Activated CD8-positive, alpha-beta memory T cell treated with anti-CD3 and anti-CD28 coated beads, Interleukin-2, amount 50 U/mL, for 48 hours (primary cell): ENCODE measurements around the gene CSAG2.
"Not testable (repeated sequence)": the region's sequence is repeated elsewhere in the genome, so short reads cannot be mapped to it uniquely, and the experiment has no call there.

Source experiments
- DNase-seq: peaks from one replicate; pipeline ENCODE4 v3.0.0-alpha.2; 2020

Gene CSAG2, protein sequence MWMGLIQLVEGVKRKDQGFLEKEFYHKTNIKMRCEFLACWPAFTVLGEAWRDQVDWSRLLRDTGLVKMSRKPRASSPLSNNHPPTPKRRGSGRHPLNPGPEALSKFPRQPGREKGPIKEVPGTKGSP

DNA sequence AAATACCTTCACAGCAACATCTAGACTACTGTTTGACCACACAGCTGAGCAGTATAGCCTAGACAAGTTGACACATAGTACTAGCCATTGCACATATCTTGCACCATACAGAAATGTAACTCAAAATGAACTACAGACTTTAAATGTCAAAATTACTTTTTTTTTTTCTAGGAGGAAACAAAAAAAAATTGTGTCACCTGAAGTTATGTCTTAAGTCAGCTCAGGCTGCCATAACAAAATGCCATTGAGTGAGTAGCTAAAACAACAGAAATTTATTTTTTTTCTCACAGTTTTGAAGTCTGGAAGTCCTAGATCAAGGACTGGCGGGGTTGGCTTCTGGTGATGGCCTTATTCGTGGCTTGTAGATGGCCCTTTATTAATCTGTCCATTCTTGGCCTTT lies at the start of gene CSAG2:
Gene CSAG2 (minus strand): TSS at position 101 of the 400 bp plus-strand sequence. CDS start 161 bp downstream, outside the sequence.
- DNase-seq = not testable (repeated sequence)

DNA sequence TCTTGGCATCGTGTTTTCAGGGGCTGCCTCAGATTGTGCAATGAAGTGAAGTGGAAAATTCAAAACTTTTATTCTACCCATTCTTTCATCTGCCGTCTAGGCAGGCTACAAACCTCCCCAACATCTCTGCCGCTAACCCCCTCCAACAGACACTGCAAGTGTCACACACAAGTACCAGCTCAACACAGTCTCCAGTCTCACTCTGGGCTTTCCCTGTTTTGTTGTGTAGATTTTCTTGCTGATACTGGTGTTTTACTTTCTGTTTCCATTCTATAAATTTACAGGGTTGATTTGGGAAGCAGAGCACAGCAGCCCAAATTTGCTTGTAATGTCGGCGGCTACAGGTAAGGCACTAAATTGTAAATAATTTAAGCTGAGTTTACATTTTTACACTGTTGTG lies 45.8 kb upstream of the CSAG2 start:
- DNase-seq = not testable (repeated sequence)

DNA sequence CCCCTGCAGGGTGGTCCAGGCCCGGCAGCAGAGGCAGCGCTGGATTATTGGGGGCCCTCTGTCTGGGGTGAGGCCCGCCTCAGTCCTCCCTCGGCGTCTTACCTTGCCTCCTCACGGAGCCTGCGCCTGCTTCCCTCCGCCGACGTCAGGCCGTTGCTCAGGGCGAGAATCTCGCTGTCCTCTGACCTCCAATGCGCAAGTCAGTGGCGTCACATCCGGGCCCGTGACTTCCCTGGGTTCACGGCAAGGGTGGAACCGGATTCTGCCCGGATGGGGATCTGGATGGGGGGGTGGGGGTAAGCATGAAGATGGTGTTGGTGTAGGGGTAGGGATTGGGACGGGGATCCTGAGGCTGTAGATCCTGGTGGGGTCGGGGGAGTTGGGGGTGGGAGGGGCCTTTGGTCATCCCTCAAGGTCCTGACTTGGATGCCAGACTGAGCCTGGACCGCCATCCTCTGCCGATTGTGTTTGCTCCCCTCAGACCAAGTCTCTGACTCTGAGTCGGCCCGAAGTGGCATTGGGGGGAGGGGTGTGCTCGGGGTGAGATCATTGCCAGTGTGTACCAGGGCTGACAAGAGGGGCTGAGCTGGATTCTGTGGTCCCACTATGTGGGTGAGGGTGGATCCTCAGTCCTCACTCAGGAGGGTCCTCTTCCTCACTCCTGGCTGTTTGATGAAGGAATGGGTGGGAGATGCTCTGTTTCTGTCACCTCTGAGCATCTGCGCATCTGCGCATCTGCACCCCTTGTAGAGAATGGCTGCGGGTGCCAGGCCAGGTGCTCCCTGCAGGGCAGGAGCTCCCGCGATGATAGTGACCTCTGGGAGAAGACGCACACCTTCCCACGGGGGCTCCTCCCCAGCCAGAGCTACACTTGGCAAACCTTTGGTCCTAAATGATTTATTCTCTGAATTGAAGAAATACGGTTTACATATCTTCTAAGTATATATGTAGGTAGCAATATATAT lies 44.9 kb upstream of the CSAG2 start, which contains the start of gene MAGEA2:
Gene MAGEA2 (minus strand): TSS at position 157 of the 965 bp plus-strand sequence. CDS start 2,479 bp downstream, outside the sequence.
- not testable (repeated sequence) for DNase-seq

DNA sequence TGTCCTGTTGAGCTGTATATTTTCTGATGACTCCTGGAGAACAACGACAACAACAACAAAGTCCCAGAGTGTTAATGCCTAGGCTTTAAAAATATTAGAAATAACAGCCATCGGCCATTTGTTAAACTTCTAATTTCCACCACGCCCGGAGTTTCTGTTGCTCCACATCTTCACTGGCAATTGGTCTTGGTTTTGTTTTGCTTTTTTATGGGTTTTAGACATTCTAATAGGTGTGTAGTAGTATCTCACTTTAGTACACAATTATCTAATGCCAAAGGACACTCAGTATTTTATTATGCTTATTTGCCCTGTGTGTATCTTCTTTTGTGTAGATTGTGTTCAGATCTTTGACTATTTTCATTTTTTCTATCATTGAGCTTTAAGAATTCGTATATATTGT lies 29.5 kb upstream of the CSAG2 start:
- no peak for DNase-seq

DNA sequence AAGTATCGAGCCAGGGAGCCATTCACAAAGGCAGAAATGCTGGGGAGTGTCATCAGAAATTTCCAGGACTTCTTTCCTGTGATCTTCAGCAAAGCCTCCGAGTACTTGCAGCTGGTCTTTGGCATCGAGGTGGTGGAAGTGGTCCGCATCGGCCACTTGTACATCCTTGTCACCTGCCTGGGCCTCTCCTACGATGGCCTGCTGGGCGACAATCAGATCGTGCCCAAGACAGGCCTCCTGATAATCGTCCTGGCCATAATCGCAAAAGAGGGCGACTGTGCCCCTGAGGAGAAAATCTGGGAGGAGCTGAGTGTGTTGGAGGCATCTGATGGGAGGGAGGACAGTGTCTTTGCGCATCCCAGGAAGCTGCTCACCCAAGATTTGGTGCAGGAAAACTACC lies 27.5 kb upstream of the CSAG2 start:
- not testable (repeated sequence) for DNase-seq

DNA sequence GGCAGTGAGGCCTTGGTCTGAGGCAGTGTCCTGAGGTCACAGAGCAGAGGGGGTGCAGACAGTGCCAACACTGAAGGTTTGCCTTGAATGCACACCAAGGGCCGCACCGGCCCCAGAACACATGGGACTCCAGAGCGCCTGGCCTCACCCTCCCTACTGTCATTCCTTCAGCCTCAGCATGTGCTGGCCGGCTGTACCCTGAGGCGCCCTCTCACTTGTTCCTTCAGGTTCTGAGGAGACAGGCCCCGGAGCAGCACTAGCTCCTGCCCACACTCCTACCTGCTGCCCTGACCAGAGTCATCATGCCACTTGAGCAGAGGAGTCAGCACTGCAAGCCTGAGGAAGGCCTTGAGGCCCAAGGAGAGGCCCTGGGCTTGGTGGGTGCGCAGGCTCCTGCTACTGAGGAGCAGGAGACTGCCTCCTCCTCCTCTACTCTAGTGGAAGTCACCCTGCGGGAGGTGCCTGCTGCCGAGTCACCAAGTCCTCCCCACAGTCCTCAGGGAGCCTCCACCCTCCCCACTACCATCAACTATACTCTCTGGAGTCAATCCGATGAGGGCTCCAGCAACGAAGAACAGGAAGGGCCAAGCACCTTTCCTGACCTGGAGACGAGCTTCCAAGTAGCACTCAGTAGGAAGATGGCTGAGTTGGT lies 26.9 kb upstream of the CSAG2 start:
- DNase-seq = no peak

DNA sequence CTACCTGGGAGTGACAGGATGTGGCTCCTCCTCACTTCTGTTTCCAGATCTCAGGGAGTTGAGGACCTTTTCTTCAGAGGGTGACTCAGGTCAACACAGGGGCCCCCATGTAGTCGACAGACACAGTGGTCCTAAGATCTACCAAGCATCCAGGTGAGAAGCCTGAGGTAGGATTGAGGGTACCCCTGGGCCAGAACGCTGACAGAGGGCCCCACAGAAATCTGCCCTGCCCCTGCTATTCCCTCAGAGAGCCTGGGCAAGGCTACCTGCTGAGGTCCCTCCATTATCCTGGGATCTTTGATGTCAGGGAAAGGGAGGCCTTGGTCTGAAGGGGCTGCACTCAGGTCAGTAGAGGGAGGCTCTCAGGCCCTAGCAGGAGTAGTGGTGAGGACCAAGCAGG lies 26.0 kb upstream of the CSAG2 start:
- no peak for DNase-seq

DNA sequence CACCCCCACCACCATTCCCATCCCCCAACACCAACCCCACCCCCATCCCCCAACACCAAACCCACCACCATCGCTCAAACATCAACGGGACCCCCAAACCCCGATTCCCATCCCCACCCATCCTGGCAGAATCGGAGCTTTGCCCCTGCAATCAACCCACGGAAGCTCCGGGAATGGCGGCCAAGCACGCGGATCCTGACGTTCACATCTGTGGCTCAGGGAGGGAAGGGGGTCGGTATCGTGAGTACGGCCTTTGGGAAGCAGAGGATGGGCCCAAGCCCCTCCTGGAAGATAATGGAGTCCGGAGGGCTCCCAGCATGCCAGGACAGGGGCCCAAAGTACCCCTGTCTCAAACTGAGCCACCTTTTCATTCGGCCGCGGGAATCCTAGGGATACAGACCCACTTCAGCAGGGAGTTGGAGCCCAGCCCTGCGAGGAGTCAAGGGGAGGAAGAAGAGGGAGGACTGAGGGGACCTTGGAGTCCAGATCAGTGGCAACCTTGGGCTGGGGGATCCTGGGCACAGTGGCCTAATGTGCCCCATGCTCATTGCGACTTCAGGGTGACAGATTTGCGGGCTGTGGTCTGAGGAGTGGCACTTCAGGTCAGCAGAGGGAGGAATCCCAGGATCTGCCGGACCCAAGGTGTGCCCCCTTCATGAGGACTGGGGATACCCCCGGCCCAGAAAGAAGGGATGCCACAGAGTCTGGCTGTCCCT lies 25.2 kb upstream of the CSAG2 start:
- DNase-seq = not testable (repeated sequence)

DNA sequence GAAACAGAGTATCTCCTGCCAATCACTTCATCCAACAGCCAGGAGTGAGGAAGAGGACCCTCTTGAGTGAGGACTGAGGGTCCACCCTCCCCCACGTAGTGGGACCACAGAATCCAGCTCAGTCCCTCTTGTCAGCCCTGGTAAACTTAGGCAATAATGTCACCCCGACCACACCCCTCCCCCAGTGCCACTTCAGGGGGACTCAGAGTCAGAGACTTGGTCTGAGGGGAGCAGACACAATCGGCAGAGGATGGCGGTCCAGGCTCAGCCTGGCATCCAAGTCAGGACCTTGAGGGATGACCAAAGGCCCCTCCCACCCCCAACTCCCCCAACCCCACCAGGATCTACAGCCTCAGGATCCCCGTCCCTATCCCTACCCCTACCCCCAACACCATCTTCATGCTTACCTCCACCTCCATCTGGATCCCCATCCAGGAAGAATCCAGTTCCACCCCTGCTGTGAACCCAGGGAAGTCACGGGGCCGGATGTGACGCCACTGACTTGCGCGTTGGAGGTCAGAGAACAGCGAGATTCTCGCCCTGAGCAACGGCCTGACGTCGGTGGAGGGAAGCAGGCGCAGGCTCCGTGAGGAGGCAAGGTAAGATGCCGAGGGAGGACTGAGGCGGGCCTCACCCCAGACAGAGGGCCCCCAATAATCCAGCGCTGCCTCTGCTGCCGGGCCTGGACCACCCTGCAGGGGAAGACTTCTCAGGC lies 24.3 kb upstream of the CSAG2 start, which contains the start of the genes CSAG1 and MAGEA12:
Gene CSAG1 (minus strand): TSS at position 461 of the 715 bp plus-strand sequence. CDS start 1,261 bp downstream, outside the sequence.
Gene MAGEA12 (plus strand): TSS at position 497 of the 715 bp plus-strand sequence. CDS start 2,405 bp downstream, outside the sequence.
- no peak for DNase-seq

DNA sequence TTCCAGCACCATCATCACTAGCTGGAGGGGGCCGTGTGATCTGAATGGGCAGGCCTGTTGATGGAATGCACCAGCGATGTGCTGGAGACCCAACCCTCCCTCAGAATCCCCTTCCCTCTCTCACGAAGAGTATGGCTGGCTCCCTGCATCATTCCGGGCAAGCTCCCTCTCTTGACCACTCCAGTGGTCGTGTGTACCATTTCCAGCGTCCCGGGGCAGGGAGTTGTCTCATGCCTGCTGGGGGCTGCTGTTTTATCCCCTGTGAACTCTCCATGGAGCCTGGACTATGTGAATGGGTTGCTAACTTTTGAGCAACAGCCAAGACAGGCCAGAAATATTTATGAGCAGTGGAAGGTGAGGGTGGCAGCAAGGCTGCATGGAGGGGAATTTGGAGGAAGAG lies 16.3 kb upstream of the CSAG2 start:
- no peak for DNase-seq

DNA sequence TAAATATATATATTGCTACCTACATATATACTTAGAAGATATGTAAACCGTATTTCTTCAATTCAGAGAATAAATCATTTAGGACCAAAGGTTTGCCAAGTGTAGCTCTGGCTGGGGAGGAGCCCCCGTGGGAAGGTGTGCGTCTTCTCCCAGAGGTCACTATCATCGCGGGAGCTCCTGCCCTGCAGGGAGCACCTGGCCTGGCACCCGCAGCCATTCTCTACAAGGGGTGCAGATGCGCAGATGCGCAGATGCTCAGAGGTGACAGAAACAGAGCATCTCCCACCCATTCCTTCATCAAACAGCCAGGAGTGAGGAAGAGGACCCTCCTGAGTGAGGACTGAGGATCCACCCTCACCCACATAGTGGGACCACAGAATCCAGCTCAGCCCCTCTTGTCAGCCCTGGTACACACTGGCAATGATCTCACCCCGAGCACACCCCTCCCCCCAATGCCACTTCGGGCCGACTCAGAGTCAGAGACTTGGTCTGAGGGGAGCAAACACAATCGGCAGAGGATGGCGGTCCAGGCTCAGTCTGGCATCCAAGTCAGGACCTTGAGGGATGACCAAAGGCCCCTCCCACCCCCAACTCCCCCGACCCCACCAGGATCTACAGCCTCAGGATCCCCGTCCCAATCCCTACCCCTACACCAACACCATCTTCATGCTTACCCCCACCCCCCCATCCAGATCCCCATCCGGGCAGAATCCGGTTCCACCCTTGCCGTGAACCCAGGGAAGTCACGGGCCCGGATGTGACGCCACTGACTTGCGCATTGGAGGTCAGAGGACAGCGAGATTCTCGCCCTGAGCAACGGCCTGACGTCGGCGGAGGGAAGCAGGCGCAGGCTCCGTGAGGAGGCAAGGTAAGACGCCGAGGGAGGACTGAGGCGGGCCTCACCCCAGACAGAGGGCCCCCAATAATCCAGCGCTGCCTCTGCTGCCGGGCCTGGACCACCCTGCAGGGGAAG lies 5.0 kb upstream of the CSAG2 start, which contains the start of gene MAGEA2B:
Gene MAGEA2B (plus strand): TSS at position 814 of the 973 bp plus-strand sequence. CDS start 2,479 bp downstream, outside the sequence.
- not testable (repeated sequence) for DNase-seq

DNA sequence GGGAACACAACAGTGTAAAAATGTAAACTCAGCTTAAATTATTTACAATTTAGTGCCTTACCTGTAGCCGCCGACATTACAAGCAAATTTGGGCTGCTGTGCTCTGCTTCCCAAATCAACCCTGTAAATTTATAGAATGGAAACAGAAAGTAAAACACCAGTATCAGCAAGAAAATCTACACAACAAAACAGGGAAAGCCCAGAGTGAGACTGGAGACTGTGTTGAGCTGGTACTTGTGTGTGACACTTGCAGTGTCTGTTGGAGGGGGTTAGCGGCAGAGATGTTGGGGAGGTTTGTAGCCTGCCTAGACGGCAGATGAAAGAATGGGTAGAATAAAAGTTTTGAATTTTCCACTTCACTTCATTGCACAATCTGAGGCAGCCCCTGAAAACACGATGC lies 4.1 kb upstream of the CSAG2 start:
- DNase-seq = not testable (repeated sequence)

DNA sequence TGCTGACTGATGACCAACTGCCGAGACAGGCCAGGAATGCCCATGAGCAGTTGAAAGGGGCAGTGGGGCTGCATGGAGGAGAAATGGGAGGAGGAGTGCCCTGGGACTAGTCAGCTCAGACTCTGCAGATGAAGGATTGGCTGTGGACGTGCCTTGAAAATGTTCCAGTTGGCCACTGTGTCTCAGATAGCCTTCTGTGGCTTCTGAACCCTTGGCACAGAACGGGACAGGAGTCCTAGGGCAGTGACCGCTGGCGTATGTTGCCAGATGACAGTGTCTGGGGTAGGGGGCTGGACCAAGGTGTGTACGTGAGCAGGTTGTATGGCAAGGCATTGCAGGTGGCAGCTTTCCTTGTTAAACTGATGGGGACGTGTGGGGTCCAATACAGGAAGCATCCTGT lies 2.6 kb downstream of the CSAG2 start:
- not testable (repeated sequence) for DNase-seq

DNA sequence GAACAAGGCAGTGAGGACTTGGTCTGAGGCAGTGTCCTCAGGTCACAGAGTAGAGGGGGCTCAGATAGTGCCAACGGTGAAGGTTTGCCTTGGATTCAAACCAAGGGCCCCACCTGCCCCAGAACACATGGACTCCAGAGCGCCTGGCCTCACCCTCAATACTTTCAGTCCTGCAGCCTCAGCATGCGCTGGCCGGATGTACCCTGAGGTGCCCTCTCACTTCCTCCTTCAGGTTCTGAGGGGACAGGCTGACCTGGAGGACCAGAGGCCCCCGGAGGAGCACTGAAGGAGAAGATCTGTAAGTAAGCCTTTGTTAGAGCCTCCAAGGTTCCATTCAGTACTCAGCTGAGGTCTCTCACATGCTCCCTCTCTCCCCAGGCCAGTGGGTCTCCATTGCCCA lies 8.7 kb downstream of the CSAG2 start:
- DNase-seq = not testable (repeated sequence)

DNA sequence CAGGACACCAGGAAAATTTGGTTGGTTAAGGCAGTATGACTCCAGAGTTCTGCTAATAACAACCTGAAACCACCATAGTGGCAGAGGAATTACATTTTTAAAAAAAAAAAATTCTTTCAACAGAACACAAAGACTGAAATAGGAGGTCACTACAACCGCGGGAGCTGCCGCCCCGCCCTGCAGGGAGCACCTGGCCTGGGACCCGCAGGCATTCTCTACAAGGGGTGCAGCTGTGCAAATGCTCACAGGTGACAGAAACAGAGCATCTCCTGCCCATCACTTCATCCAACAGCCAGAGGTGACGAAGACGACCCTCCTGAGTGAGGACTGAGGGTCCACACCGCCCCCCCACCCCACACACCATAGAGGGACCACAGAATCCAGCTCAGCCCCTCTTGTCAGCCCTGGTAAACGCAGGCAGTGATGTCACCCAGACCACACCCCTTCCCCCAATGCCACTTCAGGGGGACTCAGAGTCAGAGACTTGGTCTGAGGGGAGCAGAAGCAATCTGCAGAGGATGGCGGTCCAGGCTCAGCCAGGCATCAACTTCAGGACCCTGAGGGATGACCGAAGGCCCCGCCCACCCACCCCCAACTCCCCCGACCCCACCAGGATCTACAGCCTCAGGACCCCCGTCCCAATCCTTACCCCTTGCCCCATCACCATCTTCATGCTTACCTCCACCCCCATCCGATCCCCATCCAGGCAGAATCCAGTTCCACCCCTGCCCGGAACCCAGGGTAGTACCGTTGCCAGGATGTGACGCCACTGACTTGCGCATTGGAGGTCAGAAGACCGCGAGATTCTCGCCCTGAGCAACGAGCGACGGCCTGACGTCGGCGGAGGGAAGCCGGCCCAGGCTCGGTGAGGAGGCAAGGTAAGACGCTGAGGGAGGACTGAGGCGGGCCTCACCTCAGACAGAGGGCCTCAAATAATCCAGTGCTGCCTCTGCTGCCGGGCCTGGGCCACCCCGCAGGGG lies 10.8 kb downstream of the CSAG2 start, which contains the start of gene MAGEA3:
Gene MAGEA3 (plus strand): TSS at position 843 of the 980 bp plus-strand sequence. CDS start 2,039 bp downstream, outside the sequence.
- DNase-seq = not testable (repeated sequence)

DNA sequence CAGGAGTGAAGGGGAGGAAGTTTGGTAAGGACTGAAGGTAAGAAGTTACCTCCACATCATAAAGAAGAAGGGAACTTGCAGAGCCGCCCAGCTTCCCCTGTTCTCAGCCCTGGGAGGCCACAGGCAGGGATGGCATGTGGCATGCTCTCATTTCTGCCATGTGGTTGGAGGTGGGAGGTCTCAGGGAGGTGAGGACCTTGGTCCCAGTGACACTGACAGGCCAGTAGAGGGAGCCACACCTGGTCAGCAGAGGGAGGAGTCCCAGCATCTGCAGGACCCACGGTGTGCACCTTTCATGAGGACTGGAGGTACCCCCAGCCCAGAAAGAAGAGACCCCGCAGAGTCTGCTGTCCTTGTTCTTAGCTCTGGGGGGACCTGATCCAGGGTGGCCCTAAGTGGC lies 28.1 kb downstream of the CSAG2 start:
- not testable (repeated sequence) for DNase-seq

DNA sequence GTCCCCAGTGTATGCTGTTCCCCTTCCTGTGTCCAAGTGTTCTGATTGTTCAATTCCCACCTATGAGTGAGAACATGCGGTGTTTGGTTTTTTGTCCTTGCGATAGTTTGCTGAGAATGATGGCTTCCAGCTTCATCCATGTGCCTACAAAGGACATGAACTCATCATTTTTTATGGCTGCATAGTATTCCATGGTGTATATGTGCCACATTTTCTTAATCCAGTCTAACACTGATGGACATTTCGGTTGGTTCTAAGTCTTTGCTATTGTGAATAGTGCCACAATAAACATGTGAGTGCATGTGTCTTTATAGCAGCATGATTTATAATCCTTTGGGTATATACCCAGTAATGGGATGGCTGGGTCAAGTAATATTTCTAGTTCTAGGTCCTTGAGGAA lies 34.4 kb downstream of the CSAG2 start:
- DNase-seq = not testable (repeated sequence)

DNA sequence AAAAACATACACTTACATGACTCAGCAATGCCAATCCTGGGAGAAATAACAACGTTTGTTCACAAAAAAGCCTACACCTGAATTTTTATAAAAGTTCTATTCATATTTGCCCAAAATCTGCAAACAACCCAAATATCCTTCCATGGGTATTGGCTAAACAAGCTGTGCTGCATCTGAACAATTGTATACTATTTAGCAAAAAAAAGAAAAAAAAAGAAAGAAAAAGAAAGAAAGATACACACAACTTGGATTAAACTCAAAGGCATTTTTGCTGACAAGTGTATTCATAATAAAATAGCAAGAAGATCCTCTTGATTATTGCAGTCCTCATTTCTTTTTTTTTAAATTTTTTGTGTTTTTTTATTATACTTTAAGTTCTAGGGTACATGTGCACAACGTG lies 34.9 kb downstream of the CSAG2 start:
- no peak for DNase-seq

DNA sequence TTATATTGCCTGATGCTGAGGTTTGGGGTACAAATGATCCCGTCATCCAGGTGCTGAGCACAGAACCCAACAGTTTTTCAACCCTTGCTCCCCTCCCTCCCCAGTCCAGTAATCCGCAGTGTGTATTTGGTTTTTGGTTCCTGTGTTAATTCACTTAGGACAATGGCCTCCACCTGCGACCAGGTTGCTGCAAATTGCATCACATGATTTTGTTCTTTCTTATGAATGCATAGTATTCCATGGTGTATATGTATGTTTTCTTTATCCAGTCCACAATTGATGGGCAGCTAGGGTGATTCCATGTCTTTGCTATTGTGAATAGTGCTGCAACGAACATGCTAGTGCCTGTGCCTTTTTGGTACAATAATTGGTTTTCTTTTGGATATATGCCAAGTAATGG lies 46.0 kb downstream of the CSAG2 start:
- no peak for DNase-seq
